HuH-7 (cell line): Measurements from ENCODE around the gene PGRMC2.

Source experiments
- DNase-seq: peaks from one replicate; pipeline ENCODE4 v3.0.0; 2011; ENCODE audit warnings: low spot score

PGRMC2 gene

DNA sequence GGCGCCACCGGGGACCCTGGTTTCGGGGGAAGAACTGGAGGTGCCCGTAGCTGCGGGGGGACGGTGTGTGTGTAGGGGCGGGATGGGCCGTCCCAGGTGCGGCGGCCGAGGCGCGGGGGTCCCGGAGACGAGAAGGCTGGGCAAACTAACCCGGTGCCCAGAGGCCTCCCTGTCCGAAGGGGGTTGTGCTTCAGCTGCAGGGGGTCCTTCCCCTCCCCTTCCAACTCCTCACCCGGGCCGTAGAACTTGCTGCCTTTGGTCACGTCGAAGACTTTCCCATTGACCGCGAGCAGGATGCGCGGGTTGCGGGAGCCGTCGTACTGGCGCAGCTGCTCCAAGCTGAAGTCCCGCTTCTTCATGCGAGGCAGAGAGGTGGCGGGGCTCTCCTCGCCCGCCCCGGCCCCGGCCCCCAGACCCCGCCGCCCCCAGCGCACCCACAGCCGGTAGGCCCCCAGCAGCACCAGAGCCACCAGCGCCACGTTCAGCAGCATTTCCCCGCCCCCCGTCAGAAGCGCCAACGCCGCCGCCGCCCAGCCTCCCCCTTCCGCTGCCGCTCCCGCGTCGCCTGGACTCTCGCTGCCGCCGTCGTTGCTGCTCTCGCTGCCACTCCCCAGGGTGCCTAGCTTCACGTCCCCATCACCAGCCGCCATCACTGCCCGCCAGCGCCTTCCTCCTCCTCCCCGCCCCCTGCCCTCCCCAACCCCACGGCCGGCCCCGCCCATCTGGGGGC, at the start of gene PGRMC2:
PGRMC2 (minus strand) TSS at position 673 of the 730 bp plus-strand sequence; CDS start at position 650, 23 bp downstream.
- no peak for DNase-seq

DNA sequence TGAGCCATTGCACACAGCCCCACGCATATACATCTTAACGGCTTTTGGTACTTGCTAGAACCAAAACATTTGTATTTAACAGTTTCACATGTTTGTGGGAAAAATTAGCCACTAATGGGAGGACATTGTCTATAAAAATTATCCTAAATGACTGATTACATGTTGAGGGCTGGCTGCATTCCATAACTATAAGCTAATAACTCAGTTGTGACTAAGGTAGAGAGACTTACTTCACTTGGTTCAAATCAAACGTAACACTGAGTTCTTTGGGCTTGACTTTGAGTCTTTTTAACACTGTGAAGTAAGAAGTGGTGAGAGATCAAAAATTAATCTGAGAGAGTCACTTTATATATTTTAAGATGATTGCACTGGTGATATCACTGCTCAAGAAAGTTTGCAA, 47.9 kb upstream of the PGRMC2 start:
- no peak for DNase-seq

DNA sequence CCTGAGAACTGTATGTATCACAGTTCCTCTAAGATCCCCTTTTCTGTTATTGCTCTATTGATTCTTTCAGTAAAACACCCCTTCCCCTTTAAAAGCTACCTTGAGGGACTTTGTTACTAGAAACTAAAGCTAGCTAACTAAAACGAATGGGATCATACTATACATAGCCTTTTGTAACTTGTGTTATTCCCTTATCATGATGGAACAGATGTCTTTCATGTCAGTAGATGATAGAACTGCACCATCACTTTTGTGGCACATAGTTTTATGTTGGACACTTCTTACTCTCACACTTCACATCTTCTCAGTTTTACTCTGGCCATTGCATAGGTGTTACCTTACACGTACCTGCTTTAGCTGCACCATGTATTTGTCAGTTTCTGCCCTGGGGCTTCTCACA, 46.6 kb upstream of the PGRMC2 start:
- no peak for DNase-seq

DNA sequence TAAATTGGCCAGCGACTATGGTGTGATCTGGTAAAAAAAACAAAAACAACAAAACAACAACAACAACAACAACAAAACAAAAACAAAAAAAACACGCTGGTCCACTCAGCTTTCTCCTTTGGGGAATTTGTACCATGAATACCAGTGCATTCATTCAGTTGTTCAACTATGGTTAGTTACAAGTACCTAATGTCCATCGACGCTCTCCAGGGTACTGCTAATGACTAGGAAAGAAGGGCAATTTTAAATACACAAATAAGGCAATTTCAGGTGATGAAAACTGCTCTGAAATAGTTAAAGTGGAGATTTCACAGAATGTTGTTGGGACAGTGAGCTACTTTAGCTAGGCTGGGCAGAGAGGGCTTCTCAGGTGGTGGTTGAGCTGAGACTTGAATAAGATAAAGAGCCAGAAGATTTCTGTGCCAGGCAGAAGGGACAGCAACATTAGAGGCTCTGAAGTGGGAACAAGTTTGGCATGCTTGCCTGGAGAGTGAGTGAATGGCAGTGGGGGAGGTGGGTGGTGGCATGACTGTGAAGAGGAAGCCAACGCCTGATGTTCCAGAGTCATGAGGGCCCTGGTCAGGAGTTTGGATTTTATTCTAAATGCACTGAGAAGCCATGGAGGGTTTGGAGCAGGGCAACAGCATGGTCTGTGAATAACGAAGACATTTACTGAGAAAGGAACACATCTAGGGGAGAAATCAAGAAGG, 45.9 kb upstream of the PGRMC2 start:
- DNase-seq, result no peak

- DNase-seq, result no peak
Measured at GRCh38 chr4:128332081-128332480, 44.5 kb upstream of the PGRMC2 start.

DNA sequence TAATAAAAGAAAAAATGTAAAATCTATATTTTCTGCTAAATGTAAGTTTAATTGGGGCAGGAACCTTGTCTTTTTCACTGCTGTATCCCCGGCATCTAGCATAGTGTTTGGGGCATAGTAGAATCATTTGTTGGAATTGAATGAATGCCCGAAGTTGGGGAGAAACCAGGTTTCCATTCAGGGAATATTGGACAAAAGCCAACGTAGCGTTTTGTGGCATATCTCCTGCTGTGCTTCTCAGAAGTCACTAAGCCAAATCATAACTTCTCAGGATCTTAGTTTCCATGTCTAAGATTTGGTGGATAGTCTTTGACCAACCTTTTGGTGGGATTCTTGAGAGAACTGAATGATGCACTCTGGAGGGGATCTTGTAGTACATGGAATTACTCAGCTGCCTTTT, 42.0 kb upstream of the PGRMC2 start:
- no peak for DNase-seq

DNA sequence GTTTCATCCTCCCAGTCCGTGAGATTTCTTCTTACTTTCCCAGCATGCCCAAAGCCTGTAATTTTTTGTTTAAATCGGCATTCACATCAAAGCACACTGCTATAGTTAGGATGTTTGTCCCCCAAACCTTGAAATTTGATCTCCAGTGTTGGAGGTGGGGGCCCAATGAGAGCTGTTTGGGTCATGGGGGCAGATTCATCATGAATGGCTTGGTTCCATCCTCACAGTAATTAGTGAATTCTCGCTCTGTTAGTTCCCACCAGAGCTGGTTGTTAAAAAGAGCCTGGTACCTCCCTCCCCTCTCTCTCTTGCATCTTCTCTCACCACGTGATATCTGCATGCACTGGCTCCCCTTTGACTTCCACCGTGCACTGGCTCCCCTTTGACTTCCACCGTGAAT, 40.5 kb upstream of the PGRMC2 start:
- DNase-seq, result no peak

GRCh38 chr4:128323401-128323800, 35.8 kb upstream of the PGRMC2 start:
- DNase-seq, result no peak

DNA sequence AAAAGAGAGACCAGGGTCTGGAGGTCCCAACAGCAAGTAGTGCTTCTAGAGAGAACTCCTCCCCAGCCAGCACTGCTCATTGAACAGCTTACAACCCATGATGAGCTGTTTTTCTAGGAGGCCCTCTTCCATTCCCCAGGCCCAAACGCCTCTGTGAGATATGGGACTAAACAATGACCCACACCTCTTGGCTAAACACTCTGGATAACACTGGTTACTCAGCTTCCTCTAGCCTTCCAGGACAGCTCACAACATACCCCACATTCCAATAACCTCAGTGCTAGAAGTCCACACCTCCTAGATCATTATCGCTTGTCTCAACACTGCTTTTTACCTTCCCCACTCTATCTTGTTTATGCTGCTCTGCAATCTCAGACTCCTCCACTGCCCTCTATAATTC, 35.4 kb upstream of the PGRMC2 start:
- DNase-seq, result no peak

DNA sequence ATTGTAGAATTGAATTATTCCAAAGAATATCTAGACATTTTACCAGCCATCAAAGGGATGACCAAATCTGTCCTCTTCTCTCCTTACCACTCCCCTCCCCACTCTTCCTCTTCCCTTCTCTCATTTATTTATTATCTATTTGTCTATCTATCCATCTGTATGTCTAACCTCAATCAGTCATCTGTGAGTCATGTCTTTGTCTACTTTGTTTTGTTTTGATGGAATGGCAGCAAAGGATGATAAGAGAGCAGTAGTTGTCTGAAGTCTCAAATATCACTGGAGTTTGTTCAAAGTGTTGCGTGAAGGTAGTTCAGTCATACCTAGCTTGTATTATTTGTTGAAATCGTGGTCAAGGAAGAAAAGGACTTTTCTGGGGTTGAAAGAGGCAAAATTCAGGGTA, 34.7 kb upstream of the PGRMC2 start:
- DNase-seq, result no peak

- no peak for DNase-seq
Measured at GRCh38 chr4:128320656-128321055, 33.0 kb upstream of the PGRMC2 start.

- DNase-seq, result no peak
Measured at GRCh38 chr4:128315756-128316520, 28.3 kb upstream of the PGRMC2 start.

DNA sequence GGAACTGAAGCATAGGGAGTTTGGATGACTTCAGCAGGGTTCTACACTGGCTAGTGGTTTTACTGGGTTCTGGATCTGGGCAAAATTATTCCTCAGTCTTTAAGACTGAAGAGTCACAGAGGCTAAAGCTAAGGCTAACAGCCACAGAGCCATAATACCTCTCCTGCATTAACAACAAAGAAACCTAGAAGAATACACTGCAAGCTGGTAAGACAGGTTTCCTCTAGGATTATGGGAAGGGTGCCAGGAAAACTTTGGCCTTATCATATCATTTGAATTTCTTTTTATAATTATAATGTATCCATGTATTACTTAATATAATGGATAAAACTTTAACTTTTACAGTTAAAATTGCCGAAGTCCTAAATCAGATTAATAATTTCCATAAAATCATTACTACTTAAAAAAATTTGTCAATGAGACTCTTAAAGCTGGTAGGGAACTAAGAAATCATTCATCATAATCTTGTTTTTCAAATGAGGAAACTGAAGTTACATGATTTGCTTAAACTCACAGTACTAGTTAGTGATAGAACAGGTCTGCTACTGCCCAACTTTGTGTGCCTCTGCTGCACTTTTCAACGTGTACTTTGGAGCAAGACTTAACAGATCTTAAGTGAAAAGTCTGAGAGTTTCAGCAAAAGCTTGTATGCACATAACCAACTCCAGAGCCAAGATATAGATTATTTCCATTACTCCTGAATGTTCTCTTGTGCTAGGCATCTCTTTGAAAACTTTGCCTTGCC, 24.2 kb upstream of the PGRMC2 start:
- no peak for DNase-seq

GRCh38 chr4:128310266-128310697, 22.7 kb upstream of the PGRMC2 start:
- DNase-seq, result no peak

DNA sequence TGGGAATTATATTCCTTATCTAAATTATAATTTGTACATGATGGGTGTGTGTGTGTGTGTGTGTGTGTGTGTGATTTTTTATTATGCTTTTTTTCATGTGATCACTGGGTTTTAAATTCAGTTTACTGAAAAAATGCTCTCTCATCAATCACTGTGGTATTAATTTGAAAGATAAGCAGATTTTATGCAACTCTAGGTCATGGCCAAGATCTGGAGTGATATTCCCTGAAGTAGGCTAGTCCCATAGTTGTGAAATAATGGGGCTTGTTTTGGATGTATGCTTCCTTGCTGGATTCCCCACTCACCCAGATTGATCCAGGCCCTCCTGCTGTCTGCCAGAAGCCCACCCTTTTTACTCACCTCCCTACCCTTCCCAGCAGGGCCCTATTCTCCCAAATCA, 22.0 kb upstream of the PGRMC2 start:
- no peak for DNase-seq

GRCh38 chr4:128308986-128309385, 21.4 kb upstream of the PGRMC2 start:
- no peak for DNase-seq

DNA sequence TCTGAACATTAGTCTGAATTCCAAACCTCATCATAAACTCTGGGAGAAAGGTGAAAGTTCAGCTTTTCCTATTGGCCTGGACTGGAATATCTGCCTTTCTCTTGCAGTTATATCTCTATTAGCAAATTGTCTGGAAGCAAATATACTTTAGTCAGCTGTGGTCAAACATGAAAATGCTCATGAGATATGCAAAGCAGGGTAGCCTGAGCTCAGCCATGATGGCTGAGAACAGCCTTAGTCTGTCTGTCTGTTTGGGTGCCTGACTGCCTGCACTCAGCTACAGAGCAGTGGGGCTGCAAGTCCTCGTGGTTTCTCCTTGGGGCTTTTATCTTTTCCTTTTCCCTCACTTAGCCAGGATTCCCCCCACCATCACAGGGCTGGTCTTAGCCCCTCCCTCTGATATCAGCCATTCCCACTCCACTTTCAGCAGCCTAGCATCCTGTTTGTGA, 19.5 kb upstream of the PGRMC2 start:
- no peak for DNase-seq

GRCh38 chr4:128305942-128306341, 18.3 kb upstream of the PGRMC2 start:
- no peak for DNase-seq

DNA sequence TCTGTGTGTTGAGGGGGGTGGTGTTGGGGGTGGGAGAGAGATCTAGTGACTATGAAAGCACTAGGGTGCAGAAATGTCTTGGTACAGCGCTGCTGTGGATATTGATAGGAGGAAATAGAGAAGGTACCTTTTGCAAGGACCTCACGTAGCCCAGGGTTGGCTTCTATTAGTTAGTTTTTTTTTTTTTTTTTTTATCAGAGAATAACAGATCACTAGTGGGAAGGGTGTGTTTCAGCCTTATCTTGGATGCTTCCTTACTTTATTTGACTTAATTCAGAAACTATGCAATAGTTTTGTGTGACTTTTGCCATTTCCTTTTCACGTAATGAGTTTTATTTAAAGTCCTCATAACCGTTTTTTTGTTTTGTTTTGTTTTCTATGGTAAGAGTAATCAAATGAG, 16.4 kb upstream of the PGRMC2 start:
- no peak for DNase-seq

GRCh38 chr4:128303405-128303785, 15.8 kb upstream of the PGRMC2 start:
- no peak for DNase-seq

DNA sequence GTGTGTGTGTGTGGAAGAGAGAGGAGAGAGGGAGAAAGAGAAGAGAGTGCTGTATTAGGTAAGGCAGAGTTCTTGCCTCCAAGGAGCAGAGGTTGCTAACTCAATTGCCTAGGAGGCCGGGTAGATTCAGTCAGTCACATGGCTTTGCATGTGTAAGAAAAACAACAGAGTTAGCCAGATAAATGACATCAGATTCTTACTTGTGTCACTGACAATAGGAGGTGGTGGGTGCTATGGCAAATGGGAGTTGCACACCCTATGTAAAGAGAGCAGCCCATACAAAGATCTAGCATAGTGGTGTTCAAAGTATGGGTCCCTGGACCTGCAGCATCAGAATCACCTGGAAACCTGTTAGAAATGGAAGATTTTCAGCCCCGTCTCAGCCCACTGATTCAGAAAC, 14.4 kb upstream of the PGRMC2 start:
- no peak for DNase-seq

DNA sequence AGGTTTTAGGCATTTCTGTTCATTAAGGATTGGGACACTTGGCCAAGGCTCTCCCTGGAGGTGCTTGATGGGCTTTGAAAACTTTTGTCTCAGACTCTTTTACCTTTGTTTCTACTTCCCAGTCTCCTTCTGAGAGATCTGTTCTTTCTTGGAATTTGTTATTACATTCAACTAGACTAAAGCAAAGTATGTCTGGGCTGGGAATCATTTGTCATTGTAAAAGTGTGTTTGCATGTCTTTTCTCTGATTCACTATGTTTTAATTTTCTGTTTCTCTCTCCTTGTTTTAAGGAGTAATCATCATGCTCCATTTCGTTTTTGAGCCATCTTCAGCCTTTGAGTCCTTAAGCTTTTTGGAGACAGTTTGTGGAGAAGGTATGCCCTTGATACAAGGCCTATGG, 12.2 kb upstream of the PGRMC2 start:
- DNase-seq, result no peak
